ENCODE results near the gene CDCA4. TPM values are rescaled to one million over a fixed set of nuclear protein-coding genes. Genes with fewer than 3 reads are reported as not detected.

CDCA4 gene
- 6.9 TPM for total RNA-seq
- long read RNA-seq, transcript CDCA4-201 (2 exons, 2,513 nt): major isoform, 11 of 15 reads
- long read RNA-seq, partial matches to known transcripts: 0 of 15 reads
- long read RNA-seq, other reads (novel, unspliced or antisense): 4 of 15 reads

DNA sequence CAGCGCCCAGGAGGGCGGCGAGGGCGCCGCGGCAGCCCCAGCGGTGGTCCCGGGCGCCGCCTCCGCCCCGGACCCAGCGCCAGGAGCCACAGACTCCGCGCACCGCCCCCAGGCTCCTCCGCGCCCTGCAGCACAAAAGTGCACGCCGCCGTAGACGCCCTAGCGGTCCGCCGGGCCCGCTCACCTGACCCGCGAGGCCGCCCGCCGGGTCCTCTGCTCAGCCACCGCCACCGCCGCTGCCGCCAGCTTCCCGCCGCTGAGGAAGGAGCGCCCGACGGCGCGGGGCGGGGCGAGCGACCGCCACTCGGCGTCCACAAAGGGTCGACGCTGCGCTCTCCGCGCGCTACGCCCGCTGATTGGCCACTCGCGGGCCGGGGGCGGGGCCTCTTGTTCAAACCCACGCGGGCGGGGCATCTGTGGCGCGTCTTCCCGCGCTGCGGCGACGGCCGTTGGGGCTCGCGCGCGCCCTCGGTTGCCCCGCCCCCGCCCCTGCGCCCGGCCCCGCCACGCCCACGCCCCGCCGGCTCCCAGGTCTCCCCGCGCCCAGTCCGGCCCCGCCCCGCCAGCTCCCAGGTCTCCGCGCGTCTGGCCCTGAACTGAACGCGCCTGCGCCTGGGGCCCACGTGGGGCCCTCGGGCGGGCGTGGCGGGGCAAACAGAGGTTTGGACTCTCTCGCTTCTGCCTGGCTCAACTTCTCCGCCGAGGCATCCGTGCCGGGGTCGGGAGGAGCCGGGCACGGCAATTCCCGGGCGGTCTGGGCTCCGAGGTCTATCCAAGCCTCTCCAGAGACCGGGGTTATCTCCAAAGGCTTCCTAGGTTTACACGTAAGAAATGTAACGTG is at the start of gene CDCA4:
TSS of gene CDCA4 (minus strand) at position 269 of the 841 bp plus-strand sequence. CDS start 9,154 bp downstream, outside the sequence.
- ATAC-seq (peak; percentile 96 to 98), DNase-seq (peak; percentile 97)
- Histone ChIP-seq H3K27me3 (ENCODE audit: low read depth) (no peaks in the 10 kb centered on the region), H3K9me3 (no peaks in the 10 kb centered on the region), H3K4me1 (peaks cover 23% of the 10 kb centered on the region), H3K4me3 (peak within 1 kb of the TSS; percentile 92), H3K27ac (peak within 1 kb of the TSS; percentile 85), H3K36me3 (no peaks in the 10 kb centered on the region)
- TF ChIP-seq, protein P1, sequence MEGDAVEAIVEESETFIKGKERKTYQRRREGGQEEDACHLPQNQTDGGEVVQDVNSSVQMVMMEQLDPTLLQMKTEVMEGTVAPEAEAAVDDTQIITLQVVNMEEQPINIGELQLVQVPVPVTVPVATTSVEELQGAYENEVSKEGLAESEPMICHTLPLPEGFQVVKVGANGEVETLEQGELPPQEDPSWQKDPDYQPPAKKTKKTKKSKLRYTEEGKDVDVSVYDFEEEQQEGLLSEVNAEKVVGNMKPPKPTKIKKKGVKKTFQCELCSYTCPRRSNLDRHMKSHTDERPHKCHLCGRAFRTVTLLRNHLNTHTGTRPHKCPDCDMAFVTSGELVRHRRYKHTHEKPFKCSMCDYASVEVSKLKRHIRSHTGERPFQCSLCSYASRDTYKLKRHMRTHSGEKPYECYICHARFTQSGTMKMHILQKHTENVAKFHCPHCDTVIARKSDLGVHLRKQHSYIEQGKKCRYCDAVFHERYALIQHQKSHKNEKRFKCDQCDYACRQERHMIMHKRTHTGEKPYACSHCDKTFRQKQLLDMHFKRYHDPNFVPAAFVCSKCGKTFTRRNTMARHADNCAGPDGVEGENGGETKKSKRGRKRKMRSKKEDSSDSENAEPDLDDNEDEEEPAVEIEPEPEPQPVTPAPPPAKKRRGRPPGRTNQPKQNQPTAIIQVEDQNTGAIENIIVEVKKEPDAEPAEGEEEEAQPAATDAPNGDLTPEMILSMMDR (IDR thresholded peaks at IDR 0.05): no peak
- intact Hi-C loops (cut with DNase I): no loop called here

DNA sequence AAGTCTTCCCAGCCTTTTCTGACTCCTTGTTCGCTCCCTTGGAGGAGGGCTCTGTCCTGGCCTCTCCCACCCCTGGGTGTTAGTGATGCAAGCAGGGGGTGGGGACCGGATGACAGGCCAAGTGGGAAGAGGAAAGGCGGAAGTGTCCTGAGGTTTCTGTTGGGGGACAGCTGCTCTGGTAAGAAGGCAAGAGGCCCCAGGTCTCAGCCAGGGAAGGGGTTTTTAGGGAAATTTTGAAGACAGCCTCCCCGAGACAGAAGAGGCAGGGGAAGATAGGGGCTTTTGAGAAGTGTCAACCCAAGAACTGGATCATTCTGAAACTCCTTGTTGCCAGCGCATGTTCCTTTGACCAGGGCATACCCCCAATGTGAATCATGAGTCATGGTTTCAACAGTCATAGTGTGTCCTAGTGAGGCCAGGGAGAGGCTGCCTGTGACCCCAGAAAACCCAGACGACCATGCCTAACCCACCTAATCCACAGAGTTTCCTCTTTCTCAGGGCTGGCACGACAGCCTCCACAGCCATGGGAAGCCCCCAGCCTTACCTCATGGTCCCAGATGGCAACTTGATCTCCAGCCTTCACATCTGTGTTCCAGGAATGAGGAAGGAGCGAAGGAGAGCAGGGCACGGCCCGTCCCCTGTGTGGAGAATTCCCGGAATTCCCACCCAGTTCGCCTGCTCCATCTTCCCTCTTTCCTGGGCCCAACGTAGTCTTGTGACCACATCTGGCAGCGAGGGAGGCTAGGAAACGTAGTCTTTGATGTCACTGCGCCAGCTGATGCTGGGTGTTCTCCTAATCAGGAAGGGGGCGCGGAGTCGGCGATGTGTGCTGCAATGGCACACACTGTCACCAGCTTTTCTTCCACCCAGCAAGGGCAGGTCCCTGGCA is 49.2 kb upstream of the CDCA4 start:
- no peaks in the 10 kb centered on the region for H3K36me3 ChIP-seq
- H3K9me3 ChIP-seq: no peaks in the 10 kb centered on the region
- no peak overlapping the region for H3K4me3 ChIP-seq
- H3K27ac ChIP-seq: peak overlapping the region; percentile 58
- H3K27me3 ChIP-seq (ENCODE audit: low read depth): no peaks in the 10 kb centered on the region
- DNase-seq (peak; percentile 61), ATAC-seq (peak; percentile 22 to 38)
- TF ChIP-seq, protein P1 (IDR thresholded peaks at IDR 0.05): no peak
- peaks cover 32% of the 10 kb centered on the region for H3K4me1 ChIP-seq
- intact Hi-C loops (cut with DNase I): no loop called here

DNA sequence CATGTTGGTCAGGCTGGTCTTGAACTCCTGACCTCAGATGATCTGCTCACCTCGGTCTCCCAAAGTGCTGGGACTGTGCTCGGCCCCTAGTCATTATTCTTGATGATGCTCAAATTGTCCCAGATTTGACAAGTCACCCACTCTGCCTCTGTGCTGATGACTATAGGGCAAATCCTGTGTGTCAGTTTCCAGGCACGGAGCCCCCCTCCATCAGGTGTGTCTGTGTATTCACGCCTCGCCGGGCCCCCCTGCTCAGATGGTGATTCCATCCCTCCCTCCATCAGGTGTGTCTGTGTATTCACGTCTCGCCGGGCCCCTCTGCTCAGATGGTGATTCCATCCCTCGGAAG is 48.6 kb upstream of the CDCA4 start:
- H3K36me3 ChIP-seq: no peaks in the 10 kb centered on the region
- intact Hi-C loops (cut with DNase I): no loop called here
- ATAC-seq: no peak
- no peak for DNase-seq
- H3K4me3 ChIP-seq: no peak overlapping the region
- TF ChIP-seq, protein P1 (IDR thresholded peaks at IDR 0.05): no peak
- no peaks in the 10 kb centered on the region for H3K27me3 ChIP-seq (ENCODE audit: low read depth)
- H3K4me1 ChIP-seq: peaks cover 36% of the 10 kb centered on the region
- H3K27ac ChIP-seq: peak overlapping the region; percentile 58
- no peaks in the 10 kb centered on the region for H3K9me3 ChIP-seq

DNA sequence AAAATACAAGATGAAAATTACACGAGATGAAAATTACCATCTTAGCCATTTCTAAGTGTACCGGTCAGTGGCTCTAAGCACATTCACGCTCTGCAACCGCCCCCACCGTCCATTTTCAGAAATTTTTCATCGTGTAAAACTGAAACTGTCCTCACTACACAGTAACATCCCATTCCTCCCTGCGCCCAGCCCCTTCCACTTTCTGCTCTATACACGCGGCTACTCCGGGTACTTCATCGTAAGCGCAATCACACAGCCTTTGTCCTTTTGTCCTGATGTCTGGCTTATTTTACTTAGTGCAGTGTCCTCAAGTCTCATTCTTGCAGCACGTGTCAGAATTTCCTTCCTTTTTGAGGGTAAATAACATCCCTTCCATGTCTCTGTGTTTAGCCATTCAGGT is 47.9 kb upstream of the CDCA4 start:
- Histone ChIP-seq H3K27ac (no peak overlapping the region), H3K4me3 (no peak overlapping the region), H3K27me3 (ENCODE audit: low read depth) (no peaks in the 10 kb centered on the region), H3K9me3 (no peaks in the 10 kb centered on the region), H3K4me1 (peaks cover 43% of the 10 kb centered on the region), H3K36me3 (no peaks in the 10 kb centered on the region)
- ATAC-seq: no peak
- intact Hi-C loops (cut with DNase I): no loop called here
- TF ChIP-seq, protein P1 (IDR thresholded peaks at IDR 0.05): no peak
- DNase-seq: no peak

DNA sequence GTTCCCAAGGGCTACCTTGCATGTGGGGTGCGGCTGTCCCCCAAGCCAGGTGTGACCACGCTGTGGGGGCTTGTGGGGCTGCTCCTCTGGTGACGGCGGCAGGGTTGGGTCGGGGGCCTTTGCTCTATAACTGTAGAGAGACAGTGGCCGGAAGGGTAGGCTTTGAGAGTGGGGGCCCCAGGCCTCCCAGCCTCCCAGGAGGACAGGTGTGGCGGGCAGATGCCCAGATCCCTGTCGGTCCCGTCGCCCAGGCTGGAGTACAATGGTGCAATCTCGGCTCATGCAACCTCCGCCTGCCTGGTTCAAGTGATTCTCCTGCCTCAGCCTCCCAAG is 47.1 kb upstream of the CDCA4 start:
- Histone ChIP-seq H3K4me1 (peaks cover 50% of the 10 kb centered on the region), H3K27me3 (ENCODE audit: low read depth) (no peaks in the 10 kb centered on the region)
- intact Hi-C loops (cut with DNase I): no loop called here

More for the DNA sequence above, 47.1 kb upstream of the CDCA4 start:
- TF ChIP-seq, protein P1 (IDR thresholded peaks at IDR 0.05): no peak
- DNase-seq (no peak), ATAC-seq (no peak)
- Histone ChIP-seq H3K36me3 (no peaks in the 10 kb centered on the region), H3K27ac (no peak overlapping the region), H3K4me3 (no peak overlapping the region), H3K9me3 (no peaks in the 10 kb centered on the region)

Measured in lower lobe of right lung (tissue), 2 donors.